Kidney (tissue), 14 donors: Measurements from ENCODE around the gene ARID5A. TPM values are rescaled to one million over a fixed set of nuclear protein-coding genes. Genes with fewer than 3 reads are reported as not detected.

ENCODE experiments used
- DNase-seq, 5 donors: peaks; one replicate each; pipeline ENCODE4 v3.0.0-alpha.2; 2013 to 2020
- FAIRE-seq: peaks from 2 replicates; lab custom pipeline; 2012; peaks lifted over from hg19 to GRCh38; lab: Jason Lieb, UNC
- H3K27ac ChIP-seq, 2 donors: one replicate each; pipeline ENCODE4 v1.7.0; 2013; ENCODE audit warnings: low read depth in 2 of 2, low read length in 2 of 2, inconsistent platforms in 1 of 2
- H3K27me3 ChIP-seq: one replicate; pipeline ENCODE4 v1.7.1; 2013; ENCODE audit warnings: low read length, inconsistent platforms; ENCODE audit not compliant: control insufficient read depth, insufficient read depth
- H3K36me3 ChIP-seq, 3 donors: one replicate each; pipeline versions ENCODE4 v1.7.0 to v1.7.1; 2013; ENCODE audit warnings: low read length in 3 of 3, control low read depth in 1 of 3, inconsistent platforms in 1 of 3; ENCODE audit not compliant: insufficient read depth in 3 of 3, control insufficient read depth in 2 of 3
- H3K4me1 ChIP-seq, 3 donors: one replicate each; pipeline versions ENCODE4 v1.7.0 to v1.7.1; 2013; ENCODE audit warnings: low read length in 3 of 3, inconsistent platforms in 1 of 3, low read depth in 1 of 3; ENCODE audit not compliant: control insufficient read depth in 2 of 3, insufficient read depth in 2 of 3
- H3K4me3 ChIP-seq, 3 donors: one replicate each; pipeline versions ENCODE4 v1.7.0 to v1.8.1; 2013; ENCODE audit warnings: low read length in 3 of 3, control low read depth in 1 of 3, inconsistent platforms in 1 of 3
- H3K9ac ChIP-seq, 3 donors: one replicate each; pipeline versions ENCODE4 v1.7.0 to v1.7.1; 2013; ENCODE audit warnings: low read length in 3 of 3, control low read depth in 1 of 3, inconsistent platforms in 1 of 3
- H3K9me3 ChIP-seq, 3 donors: one replicate each; pipeline versions ENCODE4 v1.7.0 to v1.7.1; 2013; ENCODE audit warnings: low read length in 3 of 3, control low read depth in 1 of 3, inconsistent platforms in 1 of 3; ENCODE audit not compliant: control insufficient read depth in 2 of 3, insufficient read depth in 1 of 3
- CTCF ChIP-seq: IDR thresholded peaks from 3 replicates; pipeline ENCODE4 v1.5.1; 2012; ENCODE audit warnings: mild to moderate bottlenecking, moderate library complexity, borderline replicate concordance; ENCODE audit not compliant: insufficient read depth; ENCODE audit errors: extremely low read depth
- intact Hi-C: fragments of 100-400 bp; cut with DNase I; formaldehyde crosslinking; loops from one replicate; pipeline ENCODE4 v1.11.1; 2022
- polyA plus RNA-seq: library from polyadenylated mRNA; stranded (reverse); fragments of 350-450 nt; fragmentation: Illumina TruSeq; extraction: RNeasy Lipid Tissue Mini Kit (QIAGEN cat#74804); gene quantifications from one replicate; pipeline ENCODE4 v1.2.3, GENCODE V29; 2014; ENCODE audit warnings: low read depth, low replicate concordance; ENCODE audit not compliant: insufficient read depth
- total RNA-seq: library from RNA; stranded (reverse); fragmentation: NEBNext Ultra II Directional; extraction: Animal tissue kit (Norgen Biotek cat#: 25700); gene quantifications from one replicate; pipeline ENCODE4 v1.2.1, GENCODE V29; 2021
- donor health status: control.
- donor health status: control.
- donor health status: control.
- donor health status: control.
- donor health status: control.
- donor health status: DM: yes; HTN: yes; CAD: no.
- donor health status: Normal renal cell carcinoma (clear cell type).

Gene ARID5A
- total and polyA plus RNA-seq, 2 donors from 2014 or later = 8.6 to 26.3 TPM

- Histone ChIP-seq H3K9ac (no peak overlapping the region), H3K27me3 (no peaks in the 10 kb centered on the region), H3K36me3 (peaks cover 0 to 8% (median 3%) of the 10 kb centered on the region in 3 donors), H3K9me3 (no peaks in the 10 kb centered on the region), H3K4me1 (no peaks in the 10 kb centered on the region), H3K27ac (no peak overlapping the region), H3K4me3 (no peak overlapping the region)
- FAIRE-seq (no peak), DNase-seq (no peak)
- intact Hi-C loops = no loop called here
- no peak for TF ChIP-seq CTCF
Measured at GRCh38 chr2:96587843-96588242, 51.3 kb downstream of the ARID5A start.

DNA sequence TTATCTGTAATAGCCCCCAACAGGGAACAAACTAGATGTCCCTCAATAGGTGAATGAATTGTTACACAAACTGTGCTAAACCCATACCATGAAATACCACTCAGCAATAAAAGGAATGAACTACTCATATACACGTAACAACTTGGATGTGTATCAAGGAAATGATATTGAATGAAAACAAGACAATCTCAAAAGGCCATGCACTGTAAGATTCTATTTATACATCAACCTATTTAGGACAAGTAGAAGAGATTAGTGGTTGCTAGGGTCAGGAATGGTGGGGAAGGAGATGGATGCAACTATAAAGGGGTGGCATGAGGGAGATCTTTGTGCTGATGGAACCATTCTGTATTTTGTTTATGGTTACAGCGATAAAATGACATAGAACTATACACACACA, 54.5 kb downstream of the ARID5A start:
- intact Hi-C loops = no loop called here
- Histone ChIP-seq H3K36me3 (peaks cover 5 to 36% (median 32%) of the 10 kb centered on the region in 3 donors), H3K4me1 (no peaks in the 10 kb centered on the region), H3K9ac (no peak overlapping the region), H3K27ac (no peak overlapping the region), H3K9me3 (no peaks in the 10 kb centered on the region), H3K27me3 (no peaks in the 10 kb centered on the region), H3K4me3 (no peak overlapping the region)
- no peak for TF ChIP-seq CTCF
- DNase-seq = no peak
- FAIRE-seq = no peak

DNA sequence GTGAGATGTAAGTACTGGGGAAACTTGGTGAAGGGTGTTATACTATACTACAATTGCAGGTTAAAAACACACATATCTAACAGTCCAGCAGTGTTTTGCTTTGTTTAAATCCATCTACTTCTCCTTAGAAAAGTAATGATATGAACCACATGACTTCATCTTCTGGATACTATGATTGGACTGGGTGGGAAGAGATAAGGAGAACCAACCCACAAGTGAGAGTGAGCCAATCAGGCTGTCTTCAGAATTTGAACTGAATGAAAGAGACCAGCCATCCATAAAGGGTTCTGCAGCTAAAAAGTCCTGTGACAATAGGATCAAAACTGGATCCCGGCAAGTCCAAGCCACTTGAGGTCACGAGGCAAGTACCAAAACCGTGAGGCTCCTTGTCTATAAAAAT, 54.9 kb downstream of the ARID5A start:
- H3K4me3 ChIP-seq = no peak overlapping the region
- H3K27ac ChIP-seq = no peak overlapping the region
- H3K9me3 ChIP-seq = no peaks in the 10 kb centered on the region
- no peak overlapping the region for H3K9ac ChIP-seq
- TF ChIP-seq CTCF = no peak
- intact Hi-C loops = no loop called here
- no peaks in the 10 kb centered on the region for H3K4me1 ChIP-seq
- FAIRE-seq (no peak), DNase-seq (no peak)
- H3K36me3 ChIP-seq = peaks cover 5 to 38% (median 35%) of the 10 kb centered on the region in 3 donors
- no peaks in the 10 kb centered on the region for H3K27me3 ChIP-seq

DNA sequence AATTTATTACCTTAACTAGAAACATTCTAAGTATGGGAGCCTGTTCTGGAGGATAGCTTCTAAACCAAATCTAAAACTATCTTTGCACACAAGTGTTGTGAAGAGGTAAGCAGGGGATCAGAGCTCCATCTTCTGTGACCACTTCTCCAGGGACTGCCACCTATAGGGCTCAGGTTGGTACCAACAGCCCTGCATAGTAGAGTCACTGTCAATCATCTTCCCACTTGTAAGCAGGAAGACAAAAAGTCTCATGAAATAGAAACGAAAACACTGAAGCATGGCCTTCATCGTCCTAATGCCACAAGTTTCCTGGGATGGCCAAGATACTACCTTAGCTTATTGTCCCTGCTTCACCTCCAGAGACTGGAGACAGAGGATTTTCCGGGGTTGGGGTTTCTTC, 57.7 kb downstream of the ARID5A start:
- DNase-seq (no peak), FAIRE-seq (no peak)
- H3K9ac ChIP-seq = no peak overlapping the region
- no peaks in the 10 kb centered on the region for H3K27me3 ChIP-seq
- peaks cover 12 to 53% (median 45%) of the 10 kb centered on the region in 3 donors for H3K36me3 ChIP-seq
- no peaks in the 10 kb centered on the region for H3K9me3 ChIP-seq
- no peak overlapping the region for H3K27ac ChIP-seq
- no peaks in the 10 kb centered on the region for H3K4me1 ChIP-seq
- intact Hi-C loops = no loop called here
- no peak overlapping the region for H3K4me3 ChIP-seq
- no peak for TF ChIP-seq CTCF
